Right lung (tissue), 5 donors: ENCODE results near the gene MON2. TPM values are rescaled to one million over a fixed set of nuclear protein-coding genes. Genes with fewer than 3 reads are reported as not detected.

Experiments
- polyA plus RNA-seq, 5 donors: library from polyadenylated mRNA; unstranded; fragments of 120-200 nt; gene quantifications; one replicate each; pipeline versions ENCODE4 v1.2.1 to v1.2.3, GENCODE V29; 2013; ENCODE audit warnings: inconsistent platforms in 1 of 5, low replicate concordance in 1 of 5; ENCODE audit not compliant: insufficient read length in 5 of 5, insufficient read depth in 1 of 5

The MON2 gene
- polyA plus RNA-seq, 5 donors, result 54.5 to 95.9 (median 81.0) TPM

Other genes with a start within 250 kb of the MON2 start
- gene USP15, start 206.4 kb upstream of the MON2 start, polyA plus RNA-seq, result 10 to 100 TPM; 33.1 to 64.3 (median 54.9) TPM